HepG2 (cell line): Measurements from ENCODE around the gene CELSR3. TPM values are rescaled to one million over a fixed set of nuclear protein-coding genes. Genes with fewer than 3 reads are reported as not detected.

Experiments used
- ATAC-seq: fragments of 200-7000 bp; cut with Tn5 transposase; 3 replicates; pipeline ENCODE4 v1.9.1; 2020; ENCODE audit warnings: mild to moderate bottlenecking, moderate library complexity
- BruUV-seq: library from RNA; stranded (reverse); fragments of 400-500 nt; replicated peaks from 2 replicates; lab custom pipeline; 2021; lab: Mats Ljungman, UMichigan
- CTCF ChIA-PET: fragments of 300-600 bp; formaldehyde crosslinking; extraction: SDS; loops from one replicate; lab custom pipeline; 2021; ENCODE audit warnings: low total read pairs, inconsistent platforms, low intra/inter-chr PET ratio; lab: Yijun Ruan, JAX
- POLR2A ChIA-PET: fragments of 350-600 bp; sonication (Branson Sonifier 250); formaldehyde crosslinking; loops from one replicate; lab custom pipeline; 2020; ENCODE audit warnings: antibody characterized with exemption, inconsistent platforms; lab: Yijun Ruan, JAX
- DNase-seq: peaks from one replicate; pipeline ENCODE4 v3.0.0-alpha.2; 2015; ENCODE audit warnings: low spot score
- FAIRE-seq: peaks from 3 replicates; lab custom pipeline; 2011; peaks lifted over from hg19 to GRCh38; lab: Jason Lieb, UNC
- H2AFZ ChIP-seq: one replicate; pipeline ENCODE4 v1.6.1; 2011; ENCODE audit warnings: low read length, inconsistent platforms
- H3K27ac ChIP-seq: fragments of 300-600 bp; 3 replicates; pipeline ENCODE4 v1.8.0; 2011; ENCODE audit warnings: mixed run types, mild to moderate bottlenecking, mixed read lengths, low read length, inconsistent platforms; ENCODE audit not compliant: insufficient read depth; ENCODE audit errors: extremely low read length
- H3K27me3 ChIP-seq, 2 experiments: fragments of 200-600 bp in 1 of 2; 2 replicates in 1 of 2; 3 replicates in 1 of 2; pipeline versions ENCODE4 v1.6.0 to v1.8.0; 2011; ENCODE audit warnings: low read length in 2 of 2, mild to moderate bottlenecking in 2 of 2, moderate library complexity in 2 of 2, inconsistent platforms in 1 of 2; ENCODE audit not compliant: insufficient read depth in 2 of 2, control insufficient read depth in 1 of 2
- H3K36me3 ChIP-seq, 2 experiments: fragments of 200-600 bp in 1 of 2; replicated peaks in 1 of 2; 2 replicates in 1 of 2; 3 replicates in 1 of 2; pipeline versions ENCODE4 v1.5.1 to v1.8.0; 2011; ENCODE audit warnings: low read length in 2 of 2, inconsistent platforms in 1 of 2; ENCODE audit not compliant: insufficient read depth in 2 of 2, control insufficient read depth in 1 of 2
- H3K4me1 ChIP-seq: 2 replicates; pipeline ENCODE4 v1.5.1; 2012; ENCODE audit warnings: low read length, inconsistent platforms; ENCODE audit not compliant: insufficient read depth
- H3K4me2 ChIP-seq: 2 replicates; pipeline ENCODE4 v1.6.0; 2011; ENCODE audit warnings: low read depth, low read length, inconsistent platforms
- H3K4me3 ChIP-seq, 3 experiments: fragments of 200-600 bp in 1 of 3; sonication (generic), shearing (Covaris generic) in 1 of 3; replicated peaks in 1 of 3; 2 replicates each; pipeline ENCODE4 v1.5.1; 2011 to 2016; ENCODE audit warnings: low read length in 3 of 3, inconsistent platforms in 2 of 3, low read depth in 2 of 3, mild to moderate bottlenecking in 2 of 3, control low read depth in 1 of 3, mixed read lengths in 1 of 3; ENCODE audit not compliant: insufficient read depth in 1 of 3
- H3K79me2 ChIP-seq: one replicate; pipeline ENCODE4 v1.6.1; 2011; ENCODE audit warnings: low read length, inconsistent platforms; ENCODE audit not compliant: insufficient read depth
- H3K9ac ChIP-seq: 2 replicates; pipeline ENCODE4 v1.6.0; 2011; ENCODE audit warnings: mild to moderate bottlenecking, low read depth, low read length, inconsistent platforms; ENCODE audit not compliant: insufficient read depth
- H3K9me3 ChIP-seq: 2 replicates; pipeline ENCODE4 v1.5.1; 2012; ENCODE audit warnings: mild to moderate bottlenecking, low read length
- H4K20me1 ChIP-seq: 2 replicates; pipeline ENCODE4 v1.6.0; 2011; ENCODE audit warnings: inconsistent platforms, mild to moderate bottlenecking, low read length, moderate library complexity; ENCODE audit not compliant: insufficient read depth
- AGO2 ChIP-seq: fragments of 200-400 bp; formaldehyde crosslinking; optimal IDR thresholded peaks from 2 replicates; pipeline ENCODE3; 2017; ENCODE audit warnings: mild to moderate bottlenecking, low read depth, low read length, moderate library complexity
- FOXP1 ChIP-seq, 2 experiments: fragments of 450-650 bp in 1 of 2; IDR thresholded peaks; 2 replicates each; pipeline ENCODE4 v1.6.1; 2017 to 2018; ENCODE audit warnings: antibody characterized with exemption in 1 of 2
- HOXA5 ChIP-seq: sonication (generic); formaldehyde crosslinking; IDR thresholded peaks from 2 replicates; pipeline ENCODE4 v1.4.0; 2020; ENCODE audit warnings: missing genetic modification reagents
- NFYC ChIP-seq: IDR thresholded peaks from 2 replicates; pipeline ENCODE4 v1.6.1; 2016; ENCODE audit warnings: missing genetic modification reagents, missing compliant biosample characterization
- RBFOX2 ChIP-seq: fragments of 200-400 bp; formaldehyde crosslinking; IDR thresholded peaks from 2 replicates; pipeline ENCODE4 v1.6.1; 2017; ENCODE audit warnings: low read depth, mild to moderate bottlenecking, low read length
- RBM22 ChIP-seq: fragments of 200-400 bp; formaldehyde crosslinking; optimal IDR thresholded peaks from 2 replicates; pipeline ENCODE3; 2017; ENCODE audit warnings: mild to moderate bottlenecking, low read length, moderate library complexity
- ZNF124 ChIP-seq: sonication (generic); formaldehyde crosslinking; IDR thresholded peaks from 2 replicates; pipeline ENCODE4 v1.4.0; 2020; ENCODE audit warnings: missing genetic modification reagents
- ZNF720 ChIP-seq: sonication (generic); formaldehyde crosslinking; IDR thresholded peaks from 2 replicates; pipeline ENCODE4 v1.4.0; 2020; ENCODE audit warnings: missing genetic modification reagents
- WGBS: methylation state at CpG from one replicate; pipeline ENCODE4 v1.1.6; 2017; ENCODE audit warnings: low lambda C conversion rate; 5-methylcytosine and 5-hydroxymethylcytosine counted together
- in situ Hi-C: cut with HindIII; loops from 2 replicates; pipeline ENCODE4 v1.10.0; 2017; ENCODE audit warnings: low pct_unique_long_range_greater_than_20kb; ENCODE audit not compliant: extremely low pct_ligation_motif_present
- intact Hi-C: fragments of 100-400 bp; cut with micrococcal nuclease; formaldehyde crosslinking; loops from one replicate; pipeline ENCODE4 v1.10.0; 2022; ENCODE audit not compliant: unreplicated experiment
- polyA plus RNA-seq, 8 experiments: library from polyadenylated mRNA; depleted of rRNA in 3 of 8; stranded (reverse) in 7 of 8; unstranded in 1 of 8; fragments of >200 nt; fragmentation: Illumina TruSeq in 4 of 8; extraction: Trizol in 4 of 8; gene quantifications; 2 replicates each; pipeline versions ENCODE4 v1.2.1 to v1.2.3, GENCODE V29; 2011 to 2016; ENCODE audit warnings: low read depth in 4 of 8, missing spikeins in 1 of 8, mixed read lengths in 1 of 8; ENCODE audit not compliant: insufficient read depth in 1 of 8
- total RNA-seq, 5 experiments: library from RNA; depleted of rRNA; stranded (reverse); fragments of >200 nt; fragmentation: Illumina TruSeq; extraction: Trizol; gene quantifications; 2 replicates each; pipeline ENCODE4 v1.2.3, GENCODE V29; 2016; ENCODE audit warnings: low read depth in 1 of 5

The CELSR3 gene
- total and polyA plus RNA-seq, 2 of the 13 experiments (the other 11 are each of a cell fraction or from before 2014, with no cell fraction given), result 5.4 to 6.7 TPM

GRCh38 chr3:48694610-48695392 lies 32.1 kb upstream of the CELSR3 start:
- H4K20me1 ChIP-seq, result peaks cover 38% of the 10 kb centered on the region
- ChIA-PET CTCF (no interaction called here), POLR2A (no interaction called here)
- peaks cover 31 to 68% of the 10 kb centered on the region in 2 experiments for H3K36me3 ChIP-seq
- H3K4me3 ChIP-seq, result no peak overlapping the region
- FAIRE-seq (no peak), ATAC-seq (no peak), DNase-seq (no peak)
- H3K4me2 ChIP-seq, result no peak overlapping the region
- in situ Hi-C loops (no loop called here), intact Hi-C loops (no loop called here)
- peaks cover 36% of the 10 kb centered on the region for H3K79me2 ChIP-seq
- WGBS, result 95% methylated on average over 22 of the region's 23 CpGs
- H3K9ac ChIP-seq, result no peak overlapping the region
- no TSS peak for BruUV-seq
- H3K9me3 ChIP-seq, result no peaks in the 10 kb centered on the region
- H3K27ac ChIP-seq, result no peak overlapping the region
- TF ChIP-seq RBFOX2 (peak; percentile 35; the same call in 1 of the 2 replicates), AGO2 (peak; percentile 71), NFYC (CRISPR knock-in tag) (no peak), FOXP1 (IDR thresholded peaks at IDR 0.05) (no peak), FOXP1 (CRISPR knock-in tag; IDR thresholded peaks at IDR 0.05) (no peak), ZNF720 (CRISPR knock-in tag) (no peak), RBM22 (peak; percentile 47)
- no peaks in the 10 kb centered on the region for H3K27me3 ChIP-seq
- peaks cover 12% of the 10 kb centered on the region for H3K4me1 ChIP-seq
- H2AFZ ChIP-seq, result no peak overlapping the region

- ChIA-PET CTCF (no interaction called here), POLR2A (no interaction called here)
- no peaks in the 10 kb centered on the region for H3K27me3 ChIP-seq
- no peak overlapping the region for H3K4me2 ChIP-seq
- H3K27ac ChIP-seq, result no peak overlapping the region
- no peak overlapping the region for H3K4me3 ChIP-seq
- H3K4me1 ChIP-seq, result peaks cover 12% of the 10 kb centered on the region
- in situ Hi-C loops (no loop called here), intact Hi-C loops (no loop called here)
- H3K9ac ChIP-seq, result no peak overlapping the region
- H3K9me3 ChIP-seq, result no peaks in the 10 kb centered on the region
- no peak for ATAC-seq
- 99% methylated on average over 8 of the region's 8 CpGs for WGBS
- H4K20me1 ChIP-seq, result peaks cover 30% of the 10 kb centered on the region
- no peak for DNase-seq
- peaks cover 35 to 70% of the 10 kb centered on the region in 2 experiments for H3K36me3 ChIP-seq
- BruUV-seq, result no TSS peak
- FAIRE-seq, result no peak
- TF ChIP-seq RBM22 (peak; percentile 43), AGO2 (peak; percentile 58), ZNF124 (no peak), HOXA5 (CRISPR knock-in tag) (no peak)
- no peak overlapping the region for H2AFZ ChIP-seq
- peaks cover 26% of the 10 kb centered on the region for H3K79me2 ChIP-seq
Measured at GRCh38 chr3:48693826-48694225, 31.1 kb upstream of the CELSR3 start.
